CD4-positive, alpha-beta T cell treated with Interleukin-4 for 4 hours (primary cell): ENCODE results near the gene ASCC3.

Experiments
- DNase-seq: peaks from one replicate; pipeline ENCODE4 v3.0.0-alpha.2; 2020

ASCC3 gene

DNA sequence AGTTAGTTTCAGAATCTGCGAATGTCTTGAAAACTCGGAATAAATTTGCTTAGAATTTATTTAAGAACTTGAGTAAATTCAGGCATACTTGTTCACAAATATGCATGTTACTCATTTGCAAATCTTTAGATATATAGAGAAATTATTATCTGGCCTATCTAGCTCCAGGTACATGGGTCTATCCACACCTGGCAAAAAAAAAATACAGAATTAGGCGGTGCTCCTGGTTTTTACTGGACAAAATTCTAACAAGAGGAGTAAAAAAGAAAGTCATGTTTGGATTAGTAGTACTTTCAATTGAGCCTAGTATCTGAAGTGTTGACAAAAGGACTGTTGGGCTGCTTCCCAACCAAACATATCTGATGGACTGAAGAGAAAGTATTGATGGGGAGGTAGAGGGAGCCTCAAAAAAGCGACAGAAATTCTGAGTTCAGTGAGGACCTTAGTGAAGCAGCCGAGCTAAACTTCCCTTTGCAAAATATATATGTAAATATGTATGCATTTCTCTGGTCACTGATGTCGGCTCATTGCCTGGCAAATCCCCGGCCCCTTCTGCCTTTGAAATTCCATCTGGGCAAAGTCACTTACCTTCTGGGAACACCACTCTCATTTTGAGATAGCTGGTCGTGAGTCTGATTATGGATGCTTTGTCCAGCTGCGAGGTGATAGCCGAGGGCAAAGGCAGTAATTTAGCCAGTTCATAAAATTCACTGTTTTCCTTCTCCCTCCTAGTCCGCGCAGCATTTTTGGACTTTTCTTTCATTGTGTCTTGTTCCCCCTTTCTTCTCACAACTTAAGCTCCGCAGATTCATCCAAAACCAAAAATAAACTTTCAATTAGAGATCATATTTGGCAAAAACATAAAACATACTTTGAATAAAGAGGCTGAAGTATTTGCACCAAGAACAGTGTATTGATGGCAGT is 418.2 kb downstream of the ASCC3 start:
- DNase-seq = no peak

DNA sequence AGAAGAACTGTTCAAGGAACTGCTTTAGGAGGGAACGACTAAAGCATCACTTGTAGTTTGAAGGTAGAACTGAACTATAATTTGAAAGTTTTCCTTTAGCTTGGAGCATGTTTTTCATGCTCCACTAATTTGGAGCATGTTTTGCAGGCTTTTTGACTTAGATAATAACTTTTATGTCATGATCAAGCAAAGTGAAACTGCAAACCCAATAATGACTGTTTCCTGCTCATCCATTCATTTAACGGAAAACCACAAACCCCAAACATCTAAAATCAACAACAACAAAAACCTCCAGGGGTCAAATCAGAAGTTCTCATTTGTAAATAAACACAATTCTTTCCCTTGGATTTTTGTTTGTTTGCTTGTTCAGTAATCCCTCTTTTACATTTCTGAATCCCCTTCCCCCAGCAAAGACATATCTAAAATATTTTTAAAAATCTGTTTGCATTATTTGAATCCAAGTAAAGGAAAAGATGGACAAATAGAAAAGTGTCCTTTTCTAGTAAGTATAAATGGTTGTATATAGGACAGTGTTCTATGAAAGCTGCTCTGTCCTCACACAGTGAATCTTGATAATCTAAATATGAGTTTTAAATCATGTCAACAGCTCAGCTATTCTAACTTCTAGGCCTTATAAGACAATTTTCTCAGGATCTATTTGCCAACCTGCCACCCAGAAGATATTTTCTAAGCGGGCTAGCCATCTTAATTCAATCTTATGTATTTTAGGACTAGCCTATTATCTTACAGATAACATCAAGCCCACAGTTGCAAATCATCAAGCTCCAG is 419.0 kb downstream of the ASCC3 start:
- no peak for DNase-seq

DNA sequence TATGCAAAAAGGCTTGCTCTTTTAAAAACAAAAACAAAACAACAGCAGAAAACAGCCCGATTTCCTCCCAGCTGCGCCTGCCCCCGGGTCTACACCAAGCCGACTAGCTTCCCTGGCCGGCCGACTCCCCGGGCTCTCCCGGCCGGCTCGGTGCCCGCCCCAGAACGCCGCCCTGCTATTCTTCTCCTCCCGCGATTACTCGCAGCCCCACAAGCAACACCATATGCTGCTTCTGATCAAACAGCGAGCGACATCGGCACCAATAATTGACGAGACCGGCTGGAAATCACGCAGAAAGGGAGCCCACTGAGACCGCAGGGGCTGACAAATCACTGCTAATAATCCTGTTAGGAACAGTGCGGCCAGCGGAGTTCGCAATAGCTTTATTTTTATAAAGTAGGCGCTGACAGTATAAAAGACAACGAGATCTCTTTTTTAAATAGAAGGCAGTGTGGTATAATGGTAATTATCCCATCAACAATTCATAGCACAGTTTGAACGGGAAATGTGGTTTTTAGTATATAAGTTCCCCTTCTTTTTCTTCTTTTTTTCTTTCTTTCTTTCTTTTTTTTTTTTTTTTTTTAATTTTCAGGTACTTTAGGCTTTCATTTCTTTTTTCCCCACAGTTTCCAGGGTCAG is 419.7 kb downstream of the ASCC3 start:
- no peak for DNase-seq

DNA sequence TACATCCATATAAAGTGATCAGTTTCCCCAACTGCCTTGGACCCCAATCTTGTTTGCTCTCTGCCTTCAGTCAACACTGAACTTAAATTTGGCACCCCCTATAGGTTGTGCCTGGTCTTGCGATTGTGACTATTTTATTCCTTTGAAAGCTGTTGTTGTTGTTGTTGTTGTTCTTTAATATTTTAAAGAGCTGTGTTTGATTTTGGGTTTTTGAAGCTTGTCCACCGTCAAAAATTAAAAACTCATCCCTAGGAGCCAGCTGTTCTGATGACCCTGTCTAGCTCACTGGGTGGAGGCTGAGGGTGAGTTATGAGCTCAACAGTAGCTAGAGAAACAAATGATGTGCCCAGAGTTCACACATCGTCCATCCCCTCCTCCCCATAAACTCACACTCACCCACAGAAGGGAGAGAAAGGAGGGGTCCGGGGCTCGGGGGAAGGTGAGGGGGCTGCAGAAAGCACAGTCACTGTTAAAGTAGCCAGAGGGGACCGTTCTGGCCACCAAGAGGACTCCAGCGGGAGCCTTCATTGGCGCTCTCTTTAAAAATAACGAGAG is 420.4 kb downstream of the ASCC3 start:
- no peak for DNase-seq

DNA sequence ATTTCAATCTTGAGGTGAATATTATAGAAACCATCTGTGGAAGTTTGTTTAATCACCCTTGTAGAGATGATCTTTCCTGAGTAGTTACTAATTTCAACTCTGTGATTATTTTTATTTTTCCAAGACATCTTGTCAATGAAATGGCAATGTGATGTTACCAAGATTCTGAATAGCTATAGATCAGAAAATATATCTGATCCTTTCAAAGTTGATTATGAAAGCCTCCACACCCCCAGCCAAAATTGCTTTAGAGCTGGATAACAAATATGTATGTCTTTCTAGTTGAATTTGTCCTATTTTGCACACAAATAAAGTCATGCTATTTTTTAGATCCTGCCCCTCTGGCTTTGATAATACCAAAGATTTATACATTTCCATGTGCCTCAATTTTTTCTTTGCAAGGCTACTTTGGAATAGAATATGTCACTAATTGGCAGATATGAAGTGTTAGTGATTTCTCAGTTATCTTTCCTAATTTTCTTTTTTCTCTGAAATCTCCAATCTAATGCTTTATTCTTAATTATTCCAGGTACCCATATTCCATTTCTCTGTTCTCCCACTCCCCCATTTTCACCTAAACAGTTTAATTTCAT is 421.4 kb downstream of the ASCC3 start:
- DNase-seq = no peak

DNA sequence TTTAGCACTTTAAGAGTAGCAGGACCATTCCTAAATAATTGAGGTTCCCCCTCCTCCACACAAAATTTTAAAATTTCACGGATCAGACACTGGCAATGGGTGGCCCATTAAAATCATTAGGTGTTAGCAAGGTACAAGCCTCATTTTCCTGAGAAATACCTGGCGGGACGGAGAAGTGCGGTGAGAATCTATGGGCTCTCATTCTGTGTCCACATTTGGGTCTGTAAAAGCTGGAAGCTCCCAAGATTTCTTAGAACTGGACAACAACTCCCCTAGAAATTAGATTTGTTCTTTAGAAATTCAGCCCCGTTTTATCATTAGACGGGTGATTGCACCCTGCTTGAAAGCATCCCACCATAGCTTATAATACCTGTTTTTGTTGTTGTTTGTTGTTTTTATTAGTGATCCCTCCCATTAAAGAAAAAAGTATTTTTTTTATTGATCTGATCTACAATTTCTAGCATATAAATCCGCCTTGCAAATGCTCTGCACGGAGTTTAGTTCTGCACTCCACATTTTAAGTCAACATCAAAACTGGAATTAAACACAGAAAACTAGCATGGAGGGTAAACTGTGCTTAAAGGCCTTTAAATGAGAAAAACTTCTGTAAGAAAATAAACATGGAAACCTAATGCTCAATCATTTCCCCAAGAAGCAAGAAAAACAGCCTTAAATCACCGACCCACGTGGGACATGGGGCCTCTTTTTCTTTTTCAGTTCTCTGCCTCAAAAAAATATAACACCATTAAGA is 422.1 kb downstream of the ASCC3 start:
- no peak for DNase-seq
